BLaER1 treated with 17β-estradiol and CSF1 and Interleukin-3, amounts not matched to agents 10 nM and 100 nM (cell line): ENCODE measurements around the gene GOLGB1.

Source experiments
- H3K27ac ChIP-seq, 11 experiments: shearing (Covaris generic); formaldehyde crosslinking; 2 replicates each; pipeline ENCODE4 v1.8.1; 2022
- H3K27me3 ChIP-seq, 11 experiments: shearing (Covaris generic); formaldehyde crosslinking; 2 replicates each; pipeline ENCODE4 v1.8.1; 2022
- H3K36me3 ChIP-seq, 11 experiments: shearing (Covaris generic); formaldehyde crosslinking; 2 replicates each; pipeline ENCODE4 v1.8.1; 2022
- H3K4me1 ChIP-seq, 10 experiments: shearing (Covaris generic); formaldehyde crosslinking; 2 replicates each; pipeline ENCODE4 v1.8.1; 2022
- H3K4me2 ChIP-seq, 11 experiments: shearing (Covaris generic); formaldehyde crosslinking; 2 replicates each; pipeline ENCODE4 v1.8.1; 2022
- H3K4me3 ChIP-seq, 10 experiments: shearing (Covaris generic); formaldehyde crosslinking; 2 replicates each; pipeline ENCODE4 v1.8.1; 2022
- H3K9ac ChIP-seq, 11 experiments: shearing (Covaris generic); formaldehyde crosslinking; 2 replicates each; pipeline ENCODE4 v1.8.1; 2022
- H3K9me3 ChIP-seq, 11 experiments: shearing (Covaris generic); formaldehyde crosslinking; replicated peaks in 1 of 11; 2 replicates each; pipeline ENCODE4 v1.8.1; 2022
- H4K20me1 ChIP-seq, 11 experiments: shearing (Covaris generic); formaldehyde crosslinking; 2 replicates each; pipeline ENCODE4 v1.8.1; 2022
- Cebpa-rat ChIP-seq, 11 experiments: shearing (Covaris generic); IDR thresholded peaks; 2 replicates each; pipeline ENCODE4 v1.8.1; 2022

GOLGB1 gene

GRCh38 chr3:121735047-121735696 lies 14.4 kb downstream of the GOLGB1 start:
- Histone ChIP-seq H3K4me1 (peaks cover 0 to 18% (median 2%) of the 10 kb centered on the region in 10 experiments; a peak in 7 of 20 replicates), H3K9ac (no peak overlapping the region), H3K4me2 (no peak overlapping the region), H3K27ac (no peak overlapping the region), H3K9me3 (peaks cover 0 to 4% (median 0%) of the 10 kb centered on the region in 11 experiments; a peak in 1 of 22 replicates), H4K20me1 (peaks cover 0 to 66% (median 0%) of the 10 kb centered on the region in 11 experiments; a peak in 8 of 22 replicates), H3K36me3 (peaks cover 0 to 26% (median 10%) of the 10 kb centered on the region in 11 experiments; a peak in 13 of 22 replicates), H3K27me3 (no peaks in the 10 kb centered on the region), H3K4me3 (no peak overlapping the region)
- TF ChIP-seq Cebpa-rat (IDR thresholded peaks at IDR 0.05), result no peak

- Histone ChIP-seq H3K4me1 (no peaks in the 10 kb centered on the region; a peak in 1 of 20 replicates), H3K4me2 (no peak overlapping the region), H3K9ac (no peak overlapping the region), H3K36me3 (peaks cover 22 to 55% (median 33%) of the 10 kb centered on the region in 11 experiments), H4K20me1 (peaks cover 0 to 50% (median 0%) of the 10 kb centered on the region in 11 experiments; a peak in 9 of 22 replicates), H3K9me3 (no peaks in the 10 kb centered on the region), H3K27me3 (no peaks in the 10 kb centered on the region), H3K27ac (no peak overlapping the region), H3K4me3 (no peak overlapping the region)
- TF ChIP-seq Cebpa-rat (IDR thresholded peaks at IDR 0.05), result no peak
Measured at GRCh38 chr3:121730940-121731687, 18.4 kb downstream of the GOLGB1 start.

- Histone ChIP-seq H4K20me1 (no peaks in the 10 kb centered on the region), H3K4me3 (no peak overlapping the region), H3K36me3 (peaks cover 79 to 98% (median 93%) of the 10 kb centered on the region in 11 experiments), H3K9me3 (peaks cover 0 to 12% (median 4%) of the 10 kb centered on the region in 11 experiments; a peak in 8 of 22 replicates), H3K4me2 (peak overlapping the region in 3 of 11 experiments; percentile 15 to 24 (median 18); a peak in 2 of 22 replicates), H3K9ac (no peak overlapping the region), H3K27me3 (no peaks in the 10 kb centered on the region), H3K4me1 (peaks cover 0 to 16% (median 5%) of the 10 kb centered on the region in 10 experiments; a peak in 9 of 20 replicates), H3K27ac (no peak overlapping the region)
- no peak for TF ChIP-seq Cebpa-rat (IDR thresholded peaks at IDR 0.05)
Measured at GRCh38 chr3:121724130-121724529, 25.4 kb downstream of the GOLGB1 start.

GRCh38 chr3:121723485-121723884 lies 26.1 kb downstream of the GOLGB1 start:
- H3K36me3 ChIP-seq, result peaks cover 78 to 98% (median 93%) of the 10 kb centered on the region in 11 experiments
- no peaks in the 10 kb centered on the region for H4K20me1 ChIP-seq
- no peak for TF ChIP-seq Cebpa-rat (IDR thresholded peaks at IDR 0.05)
- no peaks in the 10 kb centered on the region for H3K27me3 ChIP-seq
- H3K4me1 ChIP-seq, result peaks cover 0 to 16% (median 5%) of the 10 kb centered on the region in 10 experiments; a peak in 9 of 20 replicates
- H3K9ac ChIP-seq, result no peak overlapping the region
- peaks cover 0 to 12% (median 4%) of the 10 kb centered on the region in 11 experiments; a peak in 8 of 22 replicates for H3K9me3 ChIP-seq
- no peak overlapping the region for H3K4me3 ChIP-seq
- no peak overlapping the region for H3K27ac ChIP-seq
- no peak overlapping the region for H3K4me2 ChIP-seq

- no peak overlapping the region for H3K9ac ChIP-seq
- peaks cover 0 to 16% (median 5%) of the 10 kb centered on the region in 10 experiments; a peak in 9 of 20 replicates for H3K4me1 ChIP-seq
- no peak for TF ChIP-seq Cebpa-rat (IDR thresholded peaks at IDR 0.05)
- no peaks in the 10 kb centered on the region for H3K27me3 ChIP-seq
- H3K9me3 ChIP-seq, result peaks cover 0 to 12% (median 4%) of the 10 kb centered on the region in 11 experiments; a peak in 8 of 22 replicates
- no peak overlapping the region for H3K27ac ChIP-seq
- no peak overlapping the region for H3K4me2 ChIP-seq
- no peaks in the 10 kb centered on the region for H4K20me1 ChIP-seq
- no peak overlapping the region for H3K4me3 ChIP-seq
- peaks cover 83 to 98% (median 94%) of the 10 kb centered on the region in 11 experiments for H3K36me3 ChIP-seq
Measured at GRCh38 chr3:121722411-121722810, 27.1 kb downstream of the GOLGB1 start.

GRCh38 chr3:121720163-121720562 lies 29.4 kb downstream of the GOLGB1 start:
- no peak for TF ChIP-seq Cebpa-rat (IDR thresholded peaks at IDR 0.05)
- no peak overlapping the region for H3K27ac ChIP-seq
- no peak overlapping the region for H3K9ac ChIP-seq
- H4K20me1 ChIP-seq, result no peaks in the 10 kb centered on the region
- peaks cover 0 to 15% (median 5%) of the 10 kb centered on the region in 10 experiments; a peak in 9 of 20 replicates for H3K4me1 ChIP-seq
- H3K27me3 ChIP-seq, result no peaks in the 10 kb centered on the region
- peaks cover 90 to 100% (median 98%) of the 10 kb centered on the region in 11 experiments for H3K36me3 ChIP-seq
- no peak overlapping the region for H3K4me2 ChIP-seq
- peaks cover 0 to 12% (median 4%) of the 10 kb centered on the region in 11 experiments; a peak in 8 of 22 replicates for H3K9me3 ChIP-seq
- no peak overlapping the region for H3K4me3 ChIP-seq

GRCh38 chr3:121719423-121719822 lies 30.1 kb downstream of the GOLGB1 start:
- peaks cover 0 to 12% (median 4%) of the 10 kb centered on the region in 11 experiments; a peak in 8 of 22 replicates for H3K9me3 ChIP-seq
- no peaks in the 10 kb centered on the region for H4K20me1 ChIP-seq
- H3K27ac ChIP-seq, result no peak overlapping the region
- H3K36me3 ChIP-seq, result peaks cover 89 to 100% (median 98%) of the 10 kb centered on the region in 11 experiments
- no peak overlapping the region for H3K4me3 ChIP-seq
- TF ChIP-seq Cebpa-rat (IDR thresholded peaks at IDR 0.05), result no peak
- H3K4me2 ChIP-seq, result no peak overlapping the region
- no peak overlapping the region for H3K9ac ChIP-seq
- H3K27me3 ChIP-seq, result no peaks in the 10 kb centered on the region
- peaks cover 0 to 8% (median 3%) of the 10 kb centered on the region in 10 experiments; a peak in 9 of 20 replicates for H3K4me1 ChIP-seq

GRCh38 chr3:121718205-121718846 lies 31.2 kb downstream of the GOLGB1 start:
- H3K4me1 ChIP-seq, result no peaks in the 10 kb centered on the region
- H3K4me3 ChIP-seq, result no peak overlapping the region
- H4K20me1 ChIP-seq, result no peaks in the 10 kb centered on the region
- TF ChIP-seq Cebpa-rat (IDR thresholded peaks at IDR 0.05), result no peak
- H3K27ac ChIP-seq, result no peak overlapping the region
- no peaks in the 10 kb centered on the region for H3K27me3 ChIP-seq
- H3K9ac ChIP-seq, result no peak overlapping the region
- H3K9me3 ChIP-seq, result peaks cover 0 to 3% (median 0%) of the 10 kb centered on the region in 11 experiments; a peak in 2 of 22 replicates
- H3K4me2 ChIP-seq, result no peak overlapping the region
- H3K36me3 ChIP-seq, result peaks cover 87 to 100% (median 98%) of the 10 kb centered on the region in 11 experiments
